OCI-LY7 (cell line): Measurements from ENCODE around the gene TEKT2. TPM values are rescaled to one million over a fixed set of nuclear protein-coding genes. Genes with fewer than 3 reads are reported as not detected.

Source experiments
- BruUV-seq: library from RNA; stranded (reverse); fragments of 400-500 nt; replicated peaks from 2 replicates; lab custom pipeline; 2021; lab: Mats Ljungman, UMichigan
- CTCF ChIA-PET: fragments of 300-600 bp; sonication (Branson Sonifier 250); formaldehyde crosslinking; loops from one replicate; lab custom pipeline; 2022; ENCODE audit warnings: antibody characterized with exemption; ENCODE audit not compliant: unreplicated experiment; lab: Charles Lee
- POLR2A ChIA-PET: fragments of 300-600 bp; sonication (Branson Sonifier 250); formaldehyde crosslinking; loops from one replicate; lab custom pipeline; 2022; ENCODE audit warnings: antibody characterized with exemption; lab: Charles Lee
- DNase-seq: peaks from one replicate; pipeline ENCODE4 v3.0.0-alpha.2; 2015; ENCODE audit warnings: low spot score
- H2AFZ ChIP-seq: fragments of 200-600 bp; sonication (generic), shearing (Covaris generic); 2 replicates; pipeline ENCODE4 v1.6.1; 2014; ENCODE audit warnings: mild to moderate bottlenecking, antibody characterized with exemption, low read length, moderate library complexity
- H3K27ac ChIP-seq: fragments of 200-600 bp; sonication (generic); 2 replicates; pipeline ENCODE4 v1.5.1; 2014; ENCODE audit warnings: mixed run types, low read depth, mild to moderate bottlenecking, moderate library complexity, low read length, inconsistent platforms; ENCODE audit not compliant: poor library complexity, severe bottlenecking
- H3K36me3 ChIP-seq: fragments of 200-600 bp; sonication (generic); 2 replicates; pipeline ENCODE4 v1.6.1; 2014; ENCODE audit warnings: mild to moderate bottlenecking, antibody characterized with exemption, low read length, moderate library complexity, mixed read lengths; ENCODE audit not compliant: insufficient read depth
- H3K4me1 ChIP-seq: fragments of 200-600 bp; sonication (generic); 2 replicates; pipeline ENCODE4 v1.5.1; 2014; ENCODE audit warnings: mild to moderate bottlenecking, low read length; ENCODE audit not compliant: insufficient read depth, poor library complexity, severe bottlenecking
- H3K4me2 ChIP-seq: fragments of 200-600 bp; sonication (generic); 2 replicates; pipeline ENCODE4 v1.6.1; 2014; ENCODE audit warnings: mild to moderate bottlenecking, low read length
- H3K4me3 ChIP-seq: fragments of 200-600 bp; sonication (generic); 2 replicates; pipeline ENCODE4 v1.5.1; 2014; ENCODE audit warnings: mild to moderate bottlenecking, low read depth, low read length; ENCODE audit not compliant: poor library complexity, severe bottlenecking
- H3K79me2 ChIP-seq: fragments of 200-600 bp; sonication (generic); 2 replicates; pipeline ENCODE4 v1.6.1; 2016; ENCODE audit warnings: low read depth, mild to moderate bottlenecking, low read length, moderate library complexity, mixed read lengths; ENCODE audit not compliant: insufficient read depth
- H3K9me2 ChIP-seq: fragments of 200-600 bp; sonication (generic); 2 replicates; pipeline ENCODE4 v1.6.1; 2016; ENCODE audit warnings: mild to moderate bottlenecking, low read length, mixed read lengths; ENCODE audit not compliant: insufficient read depth
- H3K9me3 ChIP-seq: fragments of 200-600 bp; sonication (generic); 2 replicates; pipeline ENCODE4 v1.6.1; 2014; ENCODE audit warnings: mild to moderate bottlenecking, mixed run types, low read length, mixed read lengths
- H4K20me1 ChIP-seq: fragments of 200-600 bp; sonication (generic); 2 replicates; pipeline ENCODE4 v1.6.1; 2014; ENCODE audit warnings: mild to moderate bottlenecking, antibody characterized with exemption, low read length, moderate library complexity, mixed read lengths; ENCODE audit not compliant: insufficient read depth
- CTCF ChIP-seq: fragments of 200-600 bp; sonication (generic); conservative IDR thresholded peaks from 2 replicates; pipeline ENCODE4 v1.5.1; 2014; ENCODE audit warnings: mild to moderate bottlenecking, antibody characterized with exemption, low read length, moderate library complexity, mixed read lengths
- EZH2phosphoT487 ChIP-seq: fragments of 200-600 bp; sonication (generic); IDR thresholded peaks from 2 replicates; pipeline ENCODE4 v1.6.1; 2018; ENCODE audit warnings: low read depth, borderline replicate concordance, mild to moderate bottlenecking, mixed run types, antibody characterized with exemption, low read length, moderate library complexity, mixed read lengths
- intact Hi-C: fragments of 100-400 bp; cut with micrococcal nuclease; formaldehyde crosslinking; loops from one replicate; pipeline ENCODE4 v1.10.0; 2022; ENCODE audit not compliant: unreplicated experiment
- total RNA-seq, 2 experiments: library from RNA; depleted of rRNA in 1 of 2; stranded (reverse); fragments of >200 nt in 1 of 2; shearing (Covaris generic) in 1 of 2; gene quantifications; 2 replicates each; pipeline ENCODE4 v1.2.3, GENCODE V29; 2014 to 2022

The TEKT2 gene
- total RNA-seq, 2 experiments from 2014 or later = not detected

GRCh38 chr1:36088577-36089392 lies 4.9 kb downstream of the TEKT2 start, which contains the start of gene ADPRS:
Gene ADPRS (plus strand): TSS chr1:36088892. CDS start chr1:36088905, 13 bp downstream.
- peak within 1 kb of the TSS; percentile 99 for H2AFZ ChIP-seq
- TF ChIP-seq CTCF (peak; percentile 95), EZH2phosphoT487 (no peak)
- peak within 1 kb of the TSS; percentile 83 for H3K4me3 ChIP-seq
- ChIA-PET CTCF (no interaction called here), POLR2A (interaction anchor here (0.6 kb wide), 1 partner anchor 141 kb away, joined by 3 read pairs; no protein-coding TSS in a partner anchor)
- peaks cover 6% of the 10 kb centered on the region; the same call in 1 of the 2 replicates for H4K20me1 ChIP-seq
- H3K36me3 ChIP-seq = peaks cover 29% of the 10 kb centered on the region
- no peaks in the 10 kb centered on the region for H3K9me2 ChIP-seq
- H3K4me2 ChIP-seq = peak within 1 kb of the TSS; percentile 85
- BruUV-seq = no TSS peak
- H3K4me1 ChIP-seq = peaks cover 16% of the 10 kb centered on the region
- H3K79me2 ChIP-seq = peaks cover 18% of the 10 kb centered on the region
- no peaks in the 10 kb centered on the region for H3K9me3 ChIP-seq
- intact Hi-C loops = loop anchor here (2.0 to 5.0 kb wide), 2 partner anchors 158 to 206 kb away; partner anchors contain the start of genes AGO1 and AGO3
- peak; percentile 94 for DNase-seq
- H3K27ac ChIP-seq = peak within 1 kb of the TSS; percentile 35

- peak overlapping the region; percentile 85 for H3K4me2 ChIP-seq
- no peaks in the 10 kb centered on the region for H3K9me3 ChIP-seq
- DNase-seq = peak; percentile 52
- H3K79me2 ChIP-seq = peaks cover 18% of the 10 kb centered on the region
- peaks cover 16% of the 10 kb centered on the region for H3K4me1 ChIP-seq
- no peak for TF ChIP-seq EZH2phosphoT487
- TF ChIP-seq CTCF = no peak
- H3K9me2 ChIP-seq = no peaks in the 10 kb centered on the region
- peak overlapping the region; percentile 99; the same call in 1 of the 2 replicates for H2AFZ ChIP-seq
- H3K27ac ChIP-seq = peak overlapping the region; percentile 35
- POLR2A ChIA-PET = no interaction called here
- peaks cover 36% of the 10 kb centered on the region for H3K36me3 ChIP-seq
- H4K20me1 ChIP-seq = peaks cover 6% of the 10 kb centered on the region; the same call in 1 of the 2 replicates
- H3K4me3 ChIP-seq = peak overlapping the region; percentile 83
- CTCF ChIA-PET = no interaction called here
- BruUV-seq = TSS peak; percentile 70
- intact Hi-C loops = loop anchor here (2.0 to 5.0 kb wide), 2 partner anchors 159 to 207 kb away; partner anchors contain the start of genes AGO1 and AGO3
These were observed 5.7 kb downstream of the TEKT2 start for GRCh38 chr1:36089393-36090121.
